Measurements from ENCODE around the gene PRCD.

DNA sequence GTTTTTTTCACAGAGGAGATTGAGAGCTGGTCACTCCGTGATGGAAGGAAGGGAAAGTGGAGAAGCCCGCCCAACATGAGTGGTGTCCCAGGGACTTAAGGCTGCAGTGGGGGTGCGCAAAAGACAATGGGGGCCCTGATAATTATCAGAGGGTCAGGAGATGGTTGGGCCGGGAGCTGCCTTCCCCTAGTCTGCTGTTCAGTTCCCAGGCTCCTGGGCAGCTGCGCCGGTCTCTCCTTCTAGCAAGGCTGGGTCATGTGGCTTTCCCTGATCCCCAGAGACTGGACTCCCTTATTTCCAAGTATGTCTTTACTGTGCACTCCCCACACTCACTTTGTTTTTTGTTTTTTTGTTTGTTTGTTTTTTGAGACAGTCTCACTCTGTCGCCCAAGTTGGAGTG is 18.6 kb upstream of the PRCD start:
- TF ChIP-seq POLR2AphosphoS5 (IDR thresholded peaks at IDR 0.05; ENCODE audit: low read depth, low read length): no peak
- no peak for TF ChIP-seq POLR2A (IDR thresholded peaks at IDR 0.05; ENCODE audit: low read depth, low read length)
- no peak for TF ChIP-seq TAF1 (IDR thresholded peaks at IDR 0.05; ENCODE audit: borderline replicate concordance, low read depth, low read length)

All from GM12892 (cell line).